HFFc6 (cell line): Measurements from ENCODE around the gene GNS. TPM values are rescaled to one million over a fixed set of nuclear protein-coding genes. Genes with fewer than 3 reads are reported as not detected.

ENCODE experiments used
- DNase-seq: peaks from one replicate; pipeline ENCODE4 v3.0.0-alpha.2; 2018
- H3K27ac Mint-ChIP-seq: 2 replicates; pipeline ENCODE4 v1.8.0; 2020; ENCODE audit warnings: mild to moderate bottlenecking, mixed read lengths
- H3K27me3 Mint-ChIP-seq: 2 replicates; pipeline ENCODE4 v1.8.0; 2021; ENCODE audit warnings: mild to moderate bottlenecking, moderate library complexity, mixed read lengths; ENCODE audit not compliant: insufficient read depth
- H3K36me3 Mint-ChIP-seq: 2 replicates; pipeline ENCODE4 v1.8.0; 2021; ENCODE audit warnings: low read depth, mixed read lengths
- H3K4me1 Mint-ChIP-seq: 2 replicates; pipeline ENCODE4 v1.8.0; 2020; ENCODE audit warnings: low read depth, mixed read lengths
- H3K4me3 Mint-ChIP-seq: 2 replicates; pipeline ENCODE4 v1.8.0; 2020; ENCODE audit warnings: mild to moderate bottlenecking, moderate library complexity, mixed read lengths
- H3K9me3 Mint-ChIP-seq: 2 replicates; pipeline ENCODE4 v1.8.0; 2020; ENCODE audit warnings: mild to moderate bottlenecking, mixed read lengths
- CTCF ChIP-seq: fragments of 200-600 bp; sonication (generic); IDR thresholded peaks from 2 replicates; pipeline ENCODE4 v1.5.0; 2021; ENCODE audit warnings: antibody characterized with exemption, mild to moderate bottlenecking
- total RNA-seq, 6 experiments: library from RNA; stranded (reverse); fragmentation: NEBNext Ultra II Directional; extraction: Animal tissue kit (Norgen Biotek cat#: 25700); gene quantifications; 2 replicates in 1 of 6; 3 replicates in 5 of 6; pipeline ENCODE4 v1.2.3, GENCODE V29; 2021

GNS gene
- total RNA-seq, 6 experiments from 2014 or later: 86.4 to 104 (median 91.2) TPM

- no peak overlapping the region for H3K27ac Mint-ChIP-seq
- H3K27me3 Mint-ChIP-seq: peaks cover 2% of the 10 kb centered on the region; the same call in 1 of the 2 replicates
- H3K4me3 Mint-ChIP-seq: no peak overlapping the region
- no peaks in the 10 kb centered on the region for H3K9me3 Mint-ChIP-seq
- DNase-seq: no peak
- H3K36me3 Mint-ChIP-seq: no peaks in the 10 kb centered on the region
- no peak for TF ChIP-seq CTCF
- H3K4me1 Mint-ChIP-seq: peaks cover 27% of the 10 kb centered on the region
These were observed 80.4 kb downstream of the GNS start for GRCh38 chr12:64678835-64679234.

GRCh38 chr12:64678248-64678647, 81.0 kb downstream of the GNS start:
- Mint-ChIP-seq H3K36me3 (no peaks in the 10 kb centered on the region), H3K4me1 (peaks cover 32% of the 10 kb centered on the region), H3K9me3 (no peaks in the 10 kb centered on the region), H3K4me3 (no peak overlapping the region), H3K27me3 (peaks cover 2% of the 10 kb centered on the region; the same call in 1 of the 2 replicates), H3K27ac (no peak overlapping the region)
- DNase-seq: no peak
- TF ChIP-seq CTCF: no peak

GRCh38 chr12:64675795-64676194, 83.4 kb downstream of the GNS start:
- TF ChIP-seq CTCF: no peak
- Mint-ChIP-seq H3K36me3 (no peaks in the 10 kb centered on the region), H3K9me3 (no peaks in the 10 kb centered on the region), H3K4me1 (peaks cover 44% of the 10 kb centered on the region), H3K27ac (peak overlapping the region; percentile 45), H3K4me3 (no peak overlapping the region), H3K27me3 (peaks cover 2% of the 10 kb centered on the region; the same call in 1 of the 2 replicates)
- DNase-seq: no peak

GRCh38 chr12:64674367-64674922, 84.8 kb downstream of the GNS start:
- H3K36me3 Mint-ChIP-seq: no peaks in the 10 kb centered on the region
- no peak overlapping the region for H3K4me3 Mint-ChIP-seq
- H3K9me3 Mint-ChIP-seq: no peaks in the 10 kb centered on the region
- no peak for DNase-seq
- no peaks in the 10 kb centered on the region for H3K27me3 Mint-ChIP-seq
- H3K27ac Mint-ChIP-seq: no peak overlapping the region
- TF ChIP-seq CTCF: no peak
- peaks cover 46% of the 10 kb centered on the region for H3K4me1 Mint-ChIP-seq

GRCh38 chr12:64673490-64674169, 85.6 kb downstream of the GNS start:
- Mint-ChIP-seq H3K9me3 (no peaks in the 10 kb centered on the region), H3K36me3 (no peaks in the 10 kb centered on the region), H3K27ac (no peak overlapping the region), H3K4me1 (peaks cover 50% of the 10 kb centered on the region), H3K27me3 (no peaks in the 10 kb centered on the region), H3K4me3 (no peak overlapping the region)
- TF ChIP-seq CTCF: no peak
- DNase-seq: no peak
